ENCODE measurements around the gene ITGBL1. TPM values are rescaled to one million over a fixed set of nuclear protein-coding genes. Genes with fewer than 3 reads are reported as not detected.

The ITGBL1 gene
- total and polyA plus RNA-seq, 3 donors from 2014 or later = 5.7 to 7.7 (median 5.8) TPM

DNA sequence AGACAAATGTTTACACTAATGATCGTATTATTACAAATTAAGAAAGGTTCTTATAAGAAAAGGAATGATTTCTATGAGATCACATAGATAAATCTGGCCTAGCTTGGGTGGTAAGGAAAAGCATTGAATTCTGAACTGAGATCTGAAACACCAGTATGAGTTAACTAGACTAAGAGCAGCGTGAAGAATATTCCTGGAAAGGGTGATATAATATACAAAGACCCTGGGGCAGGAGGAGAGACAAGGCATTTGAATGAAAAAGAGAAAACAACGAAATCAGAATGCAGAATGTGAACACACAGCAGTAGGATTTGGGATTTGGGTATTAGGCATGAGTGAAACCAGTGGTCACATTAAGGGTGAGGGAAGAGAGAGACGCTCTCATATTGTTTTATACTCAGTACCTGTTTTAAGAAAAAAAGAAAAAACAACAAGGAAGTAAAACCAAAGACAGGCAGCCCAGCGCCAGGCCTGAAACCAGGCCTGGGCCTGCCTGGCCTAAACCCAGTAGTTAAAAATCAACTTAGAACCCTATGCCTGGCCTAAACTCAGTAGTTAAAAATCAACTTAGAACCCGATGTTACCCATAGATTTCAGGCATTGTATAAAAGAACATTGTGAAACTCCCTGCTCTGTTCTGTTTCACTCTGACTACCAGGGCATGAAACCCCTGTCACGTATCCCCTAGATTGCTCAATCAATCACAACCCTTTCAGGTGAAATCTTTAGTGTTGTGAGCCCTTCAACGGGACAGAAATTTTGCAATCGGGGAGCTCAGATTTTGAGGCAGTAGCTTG is 287.1 kb downstream of the ITGBL1 start:
- Histone ChIP-seq H3K4me3 (no peak overlapping the region), H3K36me3 (ENCODE audit: low read depth, missing control alignments) (no peaks in the 10 kb centered on the region), H3K4me1 (no peaks in the 10 kb centered on the region), H3K9me3 (no peaks in the 10 kb centered on the region), H3K27me3 (no peaks in the 10 kb centered on the region), H3K27ac (no peak overlapping the region)
- TF ChIP-seq, protein P1, sequence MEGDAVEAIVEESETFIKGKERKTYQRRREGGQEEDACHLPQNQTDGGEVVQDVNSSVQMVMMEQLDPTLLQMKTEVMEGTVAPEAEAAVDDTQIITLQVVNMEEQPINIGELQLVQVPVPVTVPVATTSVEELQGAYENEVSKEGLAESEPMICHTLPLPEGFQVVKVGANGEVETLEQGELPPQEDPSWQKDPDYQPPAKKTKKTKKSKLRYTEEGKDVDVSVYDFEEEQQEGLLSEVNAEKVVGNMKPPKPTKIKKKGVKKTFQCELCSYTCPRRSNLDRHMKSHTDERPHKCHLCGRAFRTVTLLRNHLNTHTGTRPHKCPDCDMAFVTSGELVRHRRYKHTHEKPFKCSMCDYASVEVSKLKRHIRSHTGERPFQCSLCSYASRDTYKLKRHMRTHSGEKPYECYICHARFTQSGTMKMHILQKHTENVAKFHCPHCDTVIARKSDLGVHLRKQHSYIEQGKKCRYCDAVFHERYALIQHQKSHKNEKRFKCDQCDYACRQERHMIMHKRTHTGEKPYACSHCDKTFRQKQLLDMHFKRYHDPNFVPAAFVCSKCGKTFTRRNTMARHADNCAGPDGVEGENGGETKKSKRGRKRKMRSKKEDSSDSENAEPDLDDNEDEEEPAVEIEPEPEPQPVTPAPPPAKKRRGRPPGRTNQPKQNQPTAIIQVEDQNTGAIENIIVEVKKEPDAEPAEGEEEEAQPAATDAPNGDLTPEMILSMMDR (IDR thresholded peaks at IDR 0.05) = no peak
- intact Hi-C loops (cut with DNase I; ENCODE audit: low total_unique reads) = no loop called here
- WGBS, 2 donors = 87 to 89% methylated on average over 9 of the region's 9 CpGs
- DNase-seq = no peak

DNA sequence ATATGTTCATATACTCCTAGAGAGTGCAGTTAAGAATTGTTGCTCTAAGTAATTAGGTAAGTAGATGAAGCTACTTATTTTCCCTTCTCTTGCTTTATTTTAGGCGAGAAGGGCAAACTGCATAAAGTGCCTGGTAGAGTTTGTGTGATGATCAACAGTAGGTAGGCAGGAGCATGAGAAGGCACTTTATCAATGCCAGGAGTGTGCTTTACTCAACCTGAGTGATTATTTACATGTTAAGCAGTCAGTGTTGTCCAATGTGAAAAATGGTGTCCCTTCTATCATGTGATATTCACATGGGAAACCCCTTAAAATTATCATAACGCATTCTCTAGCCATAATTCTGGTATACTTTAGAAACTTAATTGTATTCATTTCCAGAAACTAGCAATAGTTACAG is 294.0 kb downstream of the ITGBL1 start:
- H3K9me3 ChIP-seq = no peaks in the 10 kb centered on the region
- 91 to 94% methylated on average over 2 of the region's 2 CpGs for WGBS, 2 donors
- no peak overlapping the region for H3K4me3 ChIP-seq
- TF ChIP-seq, protein P1 (IDR thresholded peaks at IDR 0.05) = no peak
- no peak for TF ChIP-seq POLR2A (IDR thresholded peaks at IDR 0.05)
- H3K27me3 ChIP-seq = no peaks in the 10 kb centered on the region
- DNase-seq = no peak
- no peaks in the 10 kb centered on the region for H3K36me3 ChIP-seq (ENCODE audit: low read depth, missing control alignments)
- no peaks in the 10 kb centered on the region for H3K4me1 ChIP-seq
- intact Hi-C loops (cut with DNase I; ENCODE audit: low total_unique reads) = no loop called here
- H3K27ac ChIP-seq = no peak overlapping the region

DNA sequence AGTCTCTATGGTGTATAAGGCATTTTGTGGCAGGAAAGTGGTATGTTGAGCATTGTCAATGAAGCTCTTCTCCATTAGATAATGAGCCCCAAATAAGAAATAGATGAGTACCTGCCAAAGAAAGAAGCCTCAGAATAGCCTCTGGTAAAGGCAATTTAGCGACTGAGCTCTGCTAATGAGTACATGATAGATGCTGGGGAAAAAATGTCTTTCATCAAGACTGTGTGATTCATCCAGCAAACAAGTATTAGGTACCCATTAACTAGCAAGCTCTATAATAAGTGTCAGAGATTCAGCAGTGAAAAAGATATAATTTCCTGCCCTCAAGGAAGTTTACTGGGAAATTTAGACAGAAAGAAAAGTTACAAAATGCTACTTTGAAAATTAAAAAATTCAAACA is 294.6 kb downstream of the ITGBL1 start:
- Histone ChIP-seq H3K9me3 (no peaks in the 10 kb centered on the region), H3K36me3 (ENCODE audit: low read depth, missing control alignments) (no peaks in the 10 kb centered on the region), H3K4me1 (no peaks in the 10 kb centered on the region), H3K4me3 (no peak overlapping the region), H3K27ac (no peak overlapping the region), H3K27me3 (no peaks in the 10 kb centered on the region)
- DNase-seq = no peak
- 86 to 92% methylated on average over 1 of the region's 1 CpG for WGBS, 2 donors
- intact Hi-C loops (cut with DNase I; ENCODE audit: low total_unique reads) = no loop called here
- TF ChIP-seq POLR2A (IDR thresholded peaks at IDR 0.05) = no peak
- TF ChIP-seq, protein P1 (IDR thresholded peaks at IDR 0.05) = no peak

DNA sequence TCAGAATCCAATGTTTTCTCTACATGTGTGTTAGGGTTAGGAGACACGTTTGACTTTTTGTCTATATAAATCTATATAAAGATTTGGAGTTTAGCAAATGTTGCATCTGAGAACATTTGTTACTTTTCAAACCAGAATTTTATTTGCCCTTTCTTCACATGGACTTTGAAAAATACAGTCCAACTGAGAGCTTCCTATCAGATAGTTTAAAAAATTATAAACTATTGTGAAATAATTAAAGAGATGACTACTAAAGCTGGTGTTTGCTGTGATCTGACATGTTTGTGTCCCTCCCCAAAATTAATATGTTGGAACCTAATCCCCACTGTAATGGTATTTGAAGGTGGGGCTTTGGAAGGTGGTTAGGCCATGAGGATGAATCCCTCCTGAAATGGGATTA is 297.1 kb downstream of the ITGBL1 start:
- no peaks in the 10 kb centered on the region for H3K27me3 ChIP-seq
- no peaks in the 10 kb centered on the region for H3K4me1 ChIP-seq
- 86 to 87% methylated on average over 1 of the region's 1 CpG for WGBS, 2 donors
- intact Hi-C loops (cut with DNase I; ENCODE audit: low total_unique reads) = no loop called here
- DNase-seq = no peak
- no peaks in the 10 kb centered on the region for H3K36me3 ChIP-seq (ENCODE audit: low read depth, missing control alignments)
- no peak overlapping the region for H3K4me3 ChIP-seq
- TF ChIP-seq, protein P1 (IDR thresholded peaks at IDR 0.05) = no peak
- no peak for TF ChIP-seq POLR2A (IDR thresholded peaks at IDR 0.05)
- H3K27ac ChIP-seq = no peak overlapping the region
- no peaks in the 10 kb centered on the region for H3K9me3 ChIP-seq

DNA sequence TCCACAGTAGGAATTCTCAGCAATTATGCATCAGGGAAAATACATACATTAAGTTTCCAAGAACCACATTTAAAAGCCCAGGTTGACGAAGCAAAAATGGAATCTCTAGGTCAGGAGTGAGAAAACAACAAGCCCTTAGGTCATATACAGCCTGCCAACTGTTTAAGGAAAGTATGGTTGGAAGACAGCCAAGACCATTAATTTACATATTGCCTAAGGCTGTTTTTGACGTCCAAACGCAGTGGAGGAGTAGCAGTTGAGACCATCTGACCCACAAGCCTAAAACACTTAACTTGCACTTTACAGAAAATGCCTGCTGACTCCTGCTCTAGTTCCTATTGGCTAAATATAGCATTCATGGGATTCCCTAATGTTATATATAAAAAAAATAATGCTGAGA is 299.0 kb downstream of the ITGBL1 start:
- no peak for DNase-seq
- no peaks in the 10 kb centered on the region for H3K4me1 ChIP-seq
- H3K27me3 ChIP-seq = no peaks in the 10 kb centered on the region
- no peak overlapping the region for H3K4me3 ChIP-seq
- no peak for TF ChIP-seq POLR2A (IDR thresholded peaks at IDR 0.05)
- TF ChIP-seq, protein P1 (IDR thresholded peaks at IDR 0.05) = no peak
- H3K27ac ChIP-seq = no peak overlapping the region
- WGBS, 2 donors = 13 to 16% methylated on average over 3 of the region's 3 CpGs
- intact Hi-C loops (cut with DNase I; ENCODE audit: low total_unique reads) = no loop called here
- H3K9me3 ChIP-seq = no peaks in the 10 kb centered on the region
- no peaks in the 10 kb centered on the region for H3K36me3 ChIP-seq (ENCODE audit: low read depth, missing control alignments)

All from testis (tissue), 3 donors.